Breast epithelium (tissue), 4 donors: ENCODE data around the gene RNU5D-1. TPM values are rescaled to one million over a fixed set of nuclear protein-coding genes. Genes with fewer than 3 reads are reported as not detected.

Experiments
- DNase-seq, 2 donors: peaks; one replicate each; pipeline ENCODE4 v3.0.0-alpha.2; 2019; ENCODE audit warnings: low spot score in 2 of 2
- H3K27ac ChIP-seq, 2 donors: fragments of 200-600 bp; sonication (generic) in 1 of 2; one replicate each; pipeline ENCODE4 v1.5.1; 2016 to 2019; ENCODE audit warnings: mild to moderate bottlenecking in 1 of 2
- H3K27me3 ChIP-seq, 2 donors: fragments of 200-600 bp; sonication (generic) in 1 of 2; one replicate each; pipeline versions ENCODE4 v1.5.1 to v1.6.0; 2017 to 2019; ENCODE audit warnings: control low read depth in 1 of 2, mild to moderate bottlenecking in 1 of 2
- H3K36me3 ChIP-seq: fragments of 200-600 bp; one replicate; pipeline ENCODE4 v1.5.1; 2019
- H3K4me1 ChIP-seq, 2 donors: fragments of 200-600 bp; sonication (generic); one replicate each; pipeline ENCODE4 v1.5.1; 2016 to 2019; ENCODE audit warnings: control low read depth in 1 of 2
- H3K4me3 ChIP-seq, 3 donors: fragments of 200-600 bp; sonication (generic); 1 replicate in 2 of 3; 2 replicates in 1 of 3; pipeline ENCODE4 v1.5.1; 2016 to 2019; ENCODE audit warnings: mild to moderate bottlenecking in 3 of 3, moderate library complexity in 2 of 3
- H3K9me3 ChIP-seq, 2 donors: fragments of 200-600 bp; sonication (generic) in 1 of 2; one replicate each; pipeline ENCODE4 v1.5.1; 2016 to 2019; ENCODE audit warnings: control low read depth in 1 of 2
- POLR2A ChIP-seq: fragments of 450-650 bp; IDR thresholded peaks from one replicate; pipeline ENCODE4 v1.6.1; 2016; ENCODE audit warnings: antibody characterized with exemption, mild to moderate bottlenecking, moderate library complexity
- POLR2AphosphoS5 ChIP-seq, 3 donors: sonication (generic); formaldehyde crosslinking; IDR thresholded peaks; one replicate each; pipeline ENCODE4 v1.6.1; 2017; ENCODE audit warnings: antibody characterized with exemption in 3 of 3
- intact Hi-C: fragments of 100-400 bp; cut with DNase I; formaldehyde crosslinking; loops from one replicate; pipeline ENCODE4 v1.15.1; 2023; ENCODE audit warnings: low total_unique reads
- total RNA-seq, 3 donors: library from RNA; depleted of rRNA; stranded (reverse); fragments of >200 nt; gene quantifications; one replicate each; pipeline ENCODE4 v1.1.0, GENCODE V29; 2016
- TF ChIP-seq, protein P1 (sequence below), 3 donors: fragments of 450-650 bp; IDR thresholded peaks; one replicate each; pipeline ENCODE4 v1.5.1; 2016 to 2017; ENCODE audit warnings: antibody characterized with exemption in 3 of 3, mild to moderate bottlenecking in 3 of 3, moderate library complexity in 3 of 3

Gene RNU5D-1
- total RNA-seq, 3 donors from 2014 or later, result not detected

DNA sequence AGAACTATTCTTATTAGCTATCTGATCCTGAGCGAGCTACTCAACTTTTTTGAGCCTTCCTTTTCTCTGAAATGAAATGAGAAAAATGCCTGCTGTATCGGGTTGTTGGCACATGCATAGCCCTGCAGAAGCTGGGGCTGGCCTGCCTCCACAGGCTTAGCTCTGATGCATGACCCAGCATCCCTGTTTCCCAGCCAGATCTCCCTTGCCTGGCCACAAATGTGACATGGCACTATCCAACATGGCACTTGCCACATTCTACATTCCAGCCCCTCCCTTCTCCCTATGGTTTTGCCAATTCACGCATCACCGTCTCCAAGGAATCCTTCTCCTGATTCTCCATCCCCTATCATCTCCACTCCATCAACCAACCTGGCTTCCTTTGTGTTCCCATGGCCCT, 13.8 kb downstream of the RNU5D-1 start:
- H3K9me3 ChIP-seq, result no peaks in the 10 kb centered on the region
- no peaks in the 10 kb centered on the region for H3K4me1 ChIP-seq
- intact Hi-C loops, result no loop called here
- no peak overlapping the region for H3K27ac ChIP-seq
- DNase-seq, result no peak
- TF ChIP-seq POLR2AphosphoS5 (IDR thresholded peaks at IDR 0.05) (no peak), POLR2A (no peak)
- TF ChIP-seq, protein P1, sequence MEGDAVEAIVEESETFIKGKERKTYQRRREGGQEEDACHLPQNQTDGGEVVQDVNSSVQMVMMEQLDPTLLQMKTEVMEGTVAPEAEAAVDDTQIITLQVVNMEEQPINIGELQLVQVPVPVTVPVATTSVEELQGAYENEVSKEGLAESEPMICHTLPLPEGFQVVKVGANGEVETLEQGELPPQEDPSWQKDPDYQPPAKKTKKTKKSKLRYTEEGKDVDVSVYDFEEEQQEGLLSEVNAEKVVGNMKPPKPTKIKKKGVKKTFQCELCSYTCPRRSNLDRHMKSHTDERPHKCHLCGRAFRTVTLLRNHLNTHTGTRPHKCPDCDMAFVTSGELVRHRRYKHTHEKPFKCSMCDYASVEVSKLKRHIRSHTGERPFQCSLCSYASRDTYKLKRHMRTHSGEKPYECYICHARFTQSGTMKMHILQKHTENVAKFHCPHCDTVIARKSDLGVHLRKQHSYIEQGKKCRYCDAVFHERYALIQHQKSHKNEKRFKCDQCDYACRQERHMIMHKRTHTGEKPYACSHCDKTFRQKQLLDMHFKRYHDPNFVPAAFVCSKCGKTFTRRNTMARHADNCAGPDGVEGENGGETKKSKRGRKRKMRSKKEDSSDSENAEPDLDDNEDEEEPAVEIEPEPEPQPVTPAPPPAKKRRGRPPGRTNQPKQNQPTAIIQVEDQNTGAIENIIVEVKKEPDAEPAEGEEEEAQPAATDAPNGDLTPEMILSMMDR (IDR thresholded peaks at IDR 0.05), result no peak
- H3K27me3 ChIP-seq, result no peaks in the 10 kb centered on the region
- no peak overlapping the region for H3K4me3 ChIP-seq
- H3K36me3 ChIP-seq, result no peaks in the 10 kb centered on the region

DNA sequence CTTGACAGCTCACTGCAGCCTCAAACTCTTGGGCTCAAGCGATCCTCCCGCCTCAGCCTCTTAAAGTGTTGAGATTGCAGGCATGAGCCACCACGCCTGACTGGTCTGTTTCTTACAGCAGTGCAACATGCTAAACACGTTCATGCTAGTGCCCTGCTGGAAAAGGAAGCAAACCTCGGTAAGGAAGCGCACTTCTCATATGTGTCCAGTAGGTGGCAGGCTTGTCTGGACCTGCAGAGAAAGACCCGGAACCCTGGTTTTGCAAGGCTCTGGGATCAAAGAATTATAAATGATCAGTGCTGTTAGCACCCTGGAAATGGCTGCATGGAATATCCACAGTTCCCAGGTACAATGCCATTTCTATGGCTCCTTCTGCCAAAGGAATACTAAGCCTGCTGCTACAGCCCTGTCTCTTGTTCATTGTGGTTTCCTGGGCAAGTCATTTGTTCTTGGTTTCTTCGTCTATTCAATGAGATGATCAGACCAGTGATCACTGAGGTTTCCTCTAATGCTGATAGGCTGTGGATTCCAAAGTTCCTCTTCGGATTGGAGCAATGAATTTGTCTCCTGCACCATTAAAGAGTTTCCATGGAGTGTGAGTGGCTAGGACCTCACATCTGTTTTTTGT, 15.9 kb downstream of the RNU5D-1 start:
- Histone ChIP-seq H3K9me3 (no peaks in the 10 kb centered on the region), H3K4me3 (no peak overlapping the region), H3K27me3 (no peaks in the 10 kb centered on the region), H3K27ac (no peak overlapping the region), H3K36me3 (no peaks in the 10 kb centered on the region), H3K4me1 (no peaks in the 10 kb centered on the region)
- DNase-seq, result peak in 1 of 2 donors; percentile 64
- TF ChIP-seq, protein P1 (IDR thresholded peaks at IDR 0.05), result peak; percentile 64 to 76 (median 75)
- TF ChIP-seq POLR2AphosphoS5 (IDR thresholded peaks at IDR 0.05), result no peak
- intact Hi-C loops, result no loop called here

DNA sequence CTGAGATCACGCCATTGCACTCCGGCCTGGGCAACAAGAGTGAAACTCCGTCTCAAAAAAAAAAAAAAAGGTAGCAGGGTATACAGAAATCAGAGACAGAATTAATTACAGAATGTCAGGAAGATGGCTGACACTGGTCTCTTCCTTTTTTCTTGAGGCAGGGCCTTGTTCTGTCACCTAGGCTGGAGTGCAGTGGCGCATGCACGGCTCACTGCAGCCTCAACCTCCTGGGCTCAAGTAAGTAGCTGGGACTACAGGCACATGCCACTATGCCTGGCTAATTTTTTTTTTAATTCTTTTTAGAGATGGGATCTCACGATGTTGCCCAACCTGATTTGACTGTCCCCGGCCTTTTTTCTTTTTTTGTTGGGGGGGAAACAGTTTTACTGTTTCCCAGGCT, 16.4 kb downstream of the RNU5D-1 start:
- Histone ChIP-seq H3K36me3 (no peaks in the 10 kb centered on the region), H3K27me3 (no peaks in the 10 kb centered on the region), H3K9me3 (no peaks in the 10 kb centered on the region), H3K4me3 (no peak overlapping the region), H3K4me1 (no peaks in the 10 kb centered on the region), H3K27ac (no peak overlapping the region)
- intact Hi-C loops, result no loop called here
- no peak for TF ChIP-seq POLR2A
- TF ChIP-seq, protein P1 (IDR thresholded peaks at IDR 0.05), result no peak
- TF ChIP-seq POLR2AphosphoS5 (IDR thresholded peaks at IDR 0.05), result no peak
- no peak for DNase-seq

DNA sequence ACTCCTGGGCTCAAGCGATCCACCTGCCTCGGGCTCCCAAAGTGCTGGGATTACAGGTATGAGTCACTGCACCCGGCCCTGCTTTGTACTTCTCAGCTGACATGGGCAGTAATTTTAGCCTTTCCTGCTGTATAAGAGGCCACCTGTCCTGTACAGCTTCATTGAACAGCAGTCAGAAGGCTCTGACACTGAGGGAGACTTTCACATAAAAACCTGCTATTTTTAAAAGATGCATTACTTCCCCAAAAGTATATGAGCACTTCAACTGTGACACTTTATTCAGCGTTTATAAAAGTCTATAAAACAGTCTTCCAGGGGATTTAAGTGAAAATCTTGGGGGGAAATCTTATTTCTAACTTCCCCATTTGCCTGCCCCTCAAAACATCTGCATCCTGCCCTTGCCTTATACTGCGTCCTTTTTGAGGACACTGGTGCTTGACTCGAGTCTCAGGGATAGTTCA, 17.6 kb downstream of the RNU5D-1 start:
- H3K27me3 ChIP-seq, result no peaks in the 10 kb centered on the region
- intact Hi-C loops, result no loop called here
- H3K4me1 ChIP-seq, result no peaks in the 10 kb centered on the region
- H3K4me3 ChIP-seq, result no peak overlapping the region
- no peaks in the 10 kb centered on the region for H3K9me3 ChIP-seq
- TF ChIP-seq, protein P1 (IDR thresholded peaks at IDR 0.05), result no peak
- TF ChIP-seq POLR2A, result no peak
- no peak for TF ChIP-seq POLR2AphosphoS5 (IDR thresholded peaks at IDR 0.05)
- no peak overlapping the region for H3K27ac ChIP-seq
- DNase-seq, result no peak
- no peaks in the 10 kb centered on the region for H3K36me3 ChIP-seq

DNA sequence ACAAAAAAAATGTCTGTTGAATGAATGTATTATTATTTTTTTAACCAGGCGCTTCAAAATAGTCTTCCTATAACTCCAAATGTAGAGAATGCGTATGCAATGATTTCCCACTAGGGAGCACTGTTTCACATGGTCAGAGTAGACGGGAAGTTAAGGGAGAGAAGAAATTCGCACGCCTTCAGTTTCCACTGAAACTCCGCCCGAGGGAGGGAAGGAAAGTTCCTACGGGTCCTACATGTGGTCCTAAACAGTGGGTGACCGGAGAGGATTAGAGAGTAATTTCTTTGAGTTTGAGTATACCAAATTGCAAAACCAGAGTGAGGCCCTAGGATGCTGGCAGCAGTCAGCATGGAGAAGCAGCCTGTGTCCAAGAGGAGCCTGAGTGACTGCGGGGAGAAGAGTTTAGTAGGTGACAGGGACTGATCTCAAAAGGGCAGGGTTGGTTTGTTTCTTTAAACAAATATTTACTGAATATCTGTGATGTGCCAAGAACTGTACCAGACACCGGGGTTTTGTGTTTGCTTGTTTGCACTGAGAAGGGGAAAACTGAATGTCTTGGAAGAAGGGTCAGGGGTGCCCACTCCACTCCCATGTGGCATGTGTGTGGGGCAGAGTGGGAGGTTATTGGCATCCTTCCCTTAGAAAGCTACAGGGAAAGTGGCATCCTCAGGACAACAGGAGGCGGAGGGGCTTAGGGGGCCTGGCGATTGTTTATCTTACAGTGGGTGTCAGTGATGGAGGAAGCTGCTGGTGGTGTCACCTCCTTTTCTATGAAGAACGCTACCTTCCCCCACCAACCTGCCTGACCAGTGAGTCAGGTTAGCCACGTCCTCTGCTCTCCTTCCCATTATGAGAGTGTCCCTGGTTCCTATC, 22.8 kb downstream of the RNU5D-1 start:
- Histone ChIP-seq H3K4me3 (no peak overlapping the region), H3K27ac (no peak overlapping the region), H3K36me3 (no peaks in the 10 kb centered on the region), H3K4me1 (no peaks in the 10 kb centered on the region), H3K27me3 (no peaks in the 10 kb centered on the region), H3K9me3 (no peaks in the 10 kb centered on the region)
- TF ChIP-seq, protein P1 (IDR thresholded peaks at IDR 0.05), result peak in 2 of 3 donors; percentile 18 to 30
- no peak for TF ChIP-seq POLR2A
- intact Hi-C loops, result no loop called here
- DNase-seq, result no peak
